SK-N-SH (cell line): ENCODE data around the gene ZNF560. TPM values are rescaled to one million over a fixed set of nuclear protein-coding genes. Genes with fewer than 3 reads are reported as not detected.

Experiments
- CTCF ChIA-PET: fragments of 300-600, 350-600 bp; formaldehyde crosslinking; extraction: SDS; loops from one replicate; lab custom pipeline; 2021; lab: Yijun Ruan, JAX
- POLR2A ChIA-PET: fragments of 350-600 bp; sonication (Branson Sonifier 250); formaldehyde crosslinking; extraction: SDS; loops from one replicate; lab custom pipeline; 2020; ENCODE audit warnings: antibody characterized with exemption, inconsistent platforms; lab: Yijun Ruan, JAX
- DNase-seq: peaks from one replicate; pipeline ENCODE4 v3.0.0; 2012
- H2AFZ ChIP-seq: fragments of 200-600 bp; sonication (generic); 2 replicates; pipeline ENCODE4 v1.8.1; 2016; ENCODE audit warnings: antibody characterized with exemption, mild to moderate bottlenecking, low read depth
- H3F3A ChIP-seq: fragments of 200-600 bp; sonication (generic); replicated peaks from 2 replicates; pipeline ENCODE3; 2016; ENCODE audit warnings: antibody characterized with exemption, mild to moderate bottlenecking; ENCODE audit not compliant: insufficient read depth
- H3K27ac ChIP-seq, 2 experiments: fragments of 200-500 bp in 1 of 2; fragments of 200-600 bp in 1 of 2; sonication (Bioruptor generic) in 1 of 2; sonication (generic), shearing (Covaris generic) in 1 of 2; 2 replicates each; pipeline versions ENCODE4 v1.5.1 to v1.6.1; 2014 to 2016; ENCODE audit warnings: low read depth in 2 of 2, inconsistent platforms in 1 of 2, low read length in 1 of 2, mild to moderate bottlenecking in 1 of 2, mixed read lengths in 1 of 2
- H3K27me3 ChIP-seq: fragments of 200-600 bp; sonication (generic), shearing (Covaris generic); 2 replicates; pipeline ENCODE4 v1.6.1; 2016; ENCODE audit warnings: mixed run types; ENCODE audit not compliant: insufficient read depth
- H3K36me3 ChIP-seq, 2 experiments: fragments of 200-500 bp in 1 of 2; fragments of 200-600 bp in 1 of 2; sonication (Bioruptor generic) in 1 of 2; sonication (generic) in 1 of 2; replicated peaks in 1 of 2; 2 replicates each; pipeline versions ENCODE3 to v1.5.1; 2014 to 2016; ENCODE audit warnings: low read length in 1 of 2, mild to moderate bottlenecking in 1 of 2; ENCODE audit not compliant: insufficient read depth in 2 of 2, control insufficient read depth in 1 of 2
- H3K4me1 ChIP-seq, 2 experiments: fragments of 200-500 bp in 1 of 2; fragments of 200-600 bp in 1 of 2; sonication (Bioruptor generic) in 1 of 2; sonication (generic), shearing (Covaris generic) in 1 of 2; 2 replicates each; pipeline versions ENCODE4 v1.5.1 to v1.6.1; 2014 to 2016; ENCODE audit warnings: low read depth in 1 of 2, low read length in 1 of 2, mixed run types in 1 of 2; ENCODE audit not compliant: insufficient read depth in 2 of 2, control insufficient read depth in 1 of 2
- H3K4me2 ChIP-seq: fragments of 200-600 bp; sonication (generic), shearing (Covaris generic); 2 replicates; pipeline ENCODE4 v1.6.1; 2017; ENCODE audit warnings: mixed run types
- H3K4me3 ChIP-seq, 2 experiments: fragments of 200-500 bp in 1 of 2; fragments of 200-600 bp in 1 of 2; sonication (Bioruptor generic) in 1 of 2; sonication (generic), shearing (Covaris generic) in 1 of 2; 2 replicates each; pipeline versions ENCODE4 v1.5.1 to v1.8.1; 2014 to 2016; ENCODE audit warnings: low read depth in 2 of 2, inconsistent platforms in 1 of 2, low read length in 1 of 2, mild to moderate bottlenecking in 1 of 2, mixed read lengths in 1 of 2, moderate library complexity in 1 of 2
- H3K79me2 ChIP-seq: fragments of 200-600 bp; sonication (generic); 2 replicates; pipeline ENCODE4 v1.8.1; 2017; ENCODE audit warnings: mild to moderate bottlenecking; ENCODE audit not compliant: insufficient read depth
- H3K9ac ChIP-seq: fragments of 200-600 bp; sonication (generic); 2 replicates; pipeline ENCODE4 v1.6.1; 2017; ENCODE audit warnings: mixed run types
- H3K9me2 ChIP-seq: fragments of 200-600 bp; sonication (generic); 2 replicates; pipeline ENCODE4 v1.6.1; 2017; ENCODE audit warnings: mixed run types
- H3K9me3 ChIP-seq: fragments of 200-600 bp; sonication (generic); 2 replicates; pipeline ENCODE4 v1.6.1; 2017; ENCODE audit warnings: mixed run types, mild to moderate bottlenecking, moderate library complexity
- H4K20me1 ChIP-seq: fragments of 200-600 bp; sonication (generic); 2 replicates; pipeline ENCODE4 v1.6.1; 2017; ENCODE audit warnings: mild to moderate bottlenecking, mixed run types; ENCODE audit not compliant: insufficient read depth
- ELF1 ChIP-seq: IDR thresholded peaks from 2 replicates; pipeline ENCODE4 v1.4.0; 2012
- EZH2phosphoT487 ChIP-seq: fragments of 200-600 bp; sonication (generic); IDR thresholded peaks from 2 replicates; pipeline ENCODE4 v1.6.1; 2017; ENCODE audit warnings: low read depth, mixed run types, mild to moderate bottlenecking, antibody characterized with exemption, moderate library complexity, borderline replicate concordance
- FOXJ3 ChIP-seq: sonication (generic); formaldehyde crosslinking; IDR thresholded peaks from 2 replicates; pipeline ENCODE4 v1.5.1; 2020; ENCODE audit warnings: mild to moderate bottlenecking, missing genetic modification reagents
- FOXM1 ChIP-seq: IDR thresholded peaks from 2 replicates; pipeline ENCODE4 v1.4.0; 2012; ENCODE audit warnings: low read depth, mild to moderate bottlenecking
- JUND ChIP-seq: IDR thresholded peaks from 2 replicates; pipeline ENCODE4 v1.4.0; 2012
- MEF2A ChIP-seq: IDR thresholded peaks from 2 replicates; pipeline ENCODE4 v1.4.0; 2012; ENCODE audit warnings: low read depth, borderline replicate concordance
- NFIC ChIP-seq: IDR thresholded peaks from 2 replicates; pipeline ENCODE4 v1.4.0; 2012; ENCODE audit warnings: borderline replicate concordance
- POLR2AphosphoS5 ChIP-seq: IDR thresholded peaks from 2 replicates; pipeline ENCODE4 v1.6.1; 2012; ENCODE audit warnings: low read depth, low read length
- RCOR1 ChIP-seq: fragments of 150-350 bp; IDR thresholded peaks from 2 replicates; pipeline ENCODE4 v1.6.1; 2017; ENCODE audit warnings: antibody characterized with exemption, low read length
- RFX5 ChIP-seq: IDR thresholded peaks from 2 replicates; pipeline ENCODE4 v1.6.1; 2012; ENCODE audit warnings: mild to moderate bottlenecking, improper control_type of control experiment, low read length
- RXRA ChIP-seq: IDR thresholded peaks from 2 replicates; pipeline ENCODE4 v1.4.0; 2012; ENCODE audit warnings: low read depth, mild to moderate bottlenecking, borderline replicate concordance
- SIN3A ChIP-seq: IDR thresholded peaks from 2 replicates; pipeline ENCODE4 v1.6.1; 2012; ENCODE audit warnings: low read depth, mild to moderate bottlenecking, low read length, moderate library complexity, borderline replicate concordance
- SMC3 ChIP-seq: IDR thresholded peaks from 2 replicates; pipeline ENCODE4 v1.6.1; 2012; ENCODE audit warnings: low read depth, low read length, improper control_type of control experiment
- TAF1 ChIP-seq: IDR thresholded peaks from 2 replicates; pipeline ENCODE4 v1.6.1; 2012; ENCODE audit warnings: low read depth, mild to moderate bottlenecking, low read length, moderate library complexity, borderline replicate concordance
- TCF12 ChIP-seq: IDR thresholded peaks from 2 replicates; pipeline ENCODE4 v1.4.0; 2012
- TEAD4 ChIP-seq: IDR thresholded peaks from 2 replicates; pipeline ENCODE4 v1.4.0; 2012; ENCODE audit warnings: mild to moderate bottlenecking, borderline replicate concordance; ENCODE audit not compliant: insufficient read depth
- WGBS: methylation state at CpG from one replicate; pipeline ENCODE4 v1.1.6; 2017; ENCODE audit warnings: low lambda C conversion rate; 5-methylcytosine and 5-hydroxymethylcytosine counted together
- polyA plus RNA-seq, 3 experiments: library from polyadenylated mRNA; depleted of rRNA; stranded (reverse); fragments of >200 nt; gene quantifications; 2 replicates each; pipeline ENCODE4 v1.2.3, GENCODE V29; 2012
- TF ChIP-seq, protein P1 (sequence below): IDR thresholded peaks from 2 replicates; pipeline ENCODE4 v1.4.0; 2012; ENCODE audit warnings: low read depth
- TF ChIP-seq, protein P2 (sequence below): fragments of 150-350 bp; IDR thresholded peaks from 2 replicates; pipeline ENCODE4 v1.6.1; 2017; ENCODE audit warnings: antibody characterized with exemption, low read length, low read depth, borderline replicate concordance
- TF ChIP-seq, protein P3 (sequence below): IDR thresholded peaks from 2 replicates; pipeline ENCODE4 v1.4.0; 2012; ENCODE audit warnings: low read depth, borderline replicate concordance
- TF ChIP-seq, protein P4 (sequence below): fragments of 150-350 bp; IDR thresholded peaks from 2 replicates; pipeline ENCODE4 v1.6.1; 2016; ENCODE audit warnings: mild to moderate bottlenecking, low read depth, low read length
- TF ChIP-seq, protein P5 (sequence below): fragments of 200-600 bp; sonication (generic); IDR thresholded peaks from 2 replicates; pipeline ENCODE4 v1.6.1; 2017; ENCODE audit warnings: antibody characterized with exemption, mild to moderate bottlenecking, moderate library complexity
- TF ChIP-seq, protein P6 (sequence below): IDR thresholded peaks from 2 replicates; pipeline ENCODE4 v1.4.0; 2012; ENCODE audit warnings: low read depth, borderline replicate concordance

The ZNF560 gene
- polyA plus RNA-seq, 1 of the 3 experiments (the other 2 are of a cell fraction), result 0.10 TPM

DNA sequence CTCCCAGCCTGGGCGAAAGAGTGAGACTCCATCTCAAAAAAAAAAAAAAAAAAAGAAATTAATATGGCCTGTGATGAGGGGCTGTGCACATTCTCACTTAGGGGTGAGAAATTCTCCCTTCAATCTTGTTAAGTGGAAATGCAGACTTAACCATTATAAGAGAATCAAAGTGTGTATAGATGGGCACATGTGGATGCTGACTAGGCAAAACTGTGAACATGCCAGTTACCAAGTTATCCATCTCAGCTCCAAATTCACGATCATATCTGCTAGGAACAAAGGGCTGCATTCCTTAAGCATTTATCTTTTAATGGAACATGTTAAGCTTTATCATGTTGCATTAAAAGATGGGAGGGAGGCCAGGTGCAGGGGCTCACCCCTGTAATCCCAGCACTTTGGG lies 4.3 kb downstream of the ZNF560 start:
- POLR2A ChIA-PET, result no interaction called here
- no peak overlapping the region for H3K27ac ChIP-seq
- H4K20me1 ChIP-seq, result no peaks in the 10 kb centered on the region
- no peaks in the 10 kb centered on the region for H3K79me2 ChIP-seq
- 7% methylated on average over 2 of the region's 2 CpGs for WGBS
- no peaks in the 10 kb centered on the region for H3K9me2 ChIP-seq
- H3K27me3 ChIP-seq, result no peaks in the 10 kb centered on the region
- no peaks in the 10 kb centered on the region for H3F3A ChIP-seq
- no peak overlapping the region for H3K9ac ChIP-seq
- TF ChIP-seq TCF12 (no peak), FOXJ3 (CRISPR knock-in tag) (no peak), RFX5 (no peak), JUND (no peak), RXRA (no peak), FOXM1 (no peak), RCOR1 (no peak)
- TF ChIP-seq, protein P1, sequence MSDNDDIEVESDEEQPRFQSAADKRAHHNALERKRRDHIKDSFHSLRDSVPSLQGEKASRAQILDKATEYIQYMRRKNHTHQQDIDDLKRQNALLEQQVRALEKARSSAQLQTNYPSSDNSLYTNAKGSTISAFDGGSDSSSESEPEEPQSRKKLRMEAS, result no peak
- TF ChIP-seq, protein P2, sequence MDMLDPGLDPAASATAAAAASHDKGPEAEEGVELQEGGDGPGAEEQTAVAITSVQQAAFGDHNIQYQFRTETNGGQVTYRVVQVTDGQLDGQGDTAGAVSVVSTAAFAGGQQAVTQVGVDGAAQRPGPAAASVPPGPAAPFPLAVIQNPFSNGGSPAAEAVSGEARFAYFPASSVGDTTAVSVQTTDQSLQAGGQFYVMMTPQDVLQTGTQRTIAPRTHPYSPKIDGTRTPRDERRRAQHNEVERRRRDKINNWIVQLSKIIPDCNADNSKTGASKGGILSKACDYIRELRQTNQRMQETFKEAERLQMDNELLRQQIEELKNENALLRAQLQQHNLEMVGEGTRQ, result no peak
- TF ChIP-seq, all 33 proteins: peak for 0
- H3K4me3 ChIP-seq, result no peak overlapping the region
- no peaks in the 10 kb centered on the region for H3K36me3 ChIP-seq
- no peak overlapping the region for H3K4me2 ChIP-seq
- H3K9me3 ChIP-seq, result no peaks in the 10 kb centered on the region
- no peaks in the 10 kb centered on the region for H3K4me1 ChIP-seq
- no peak overlapping the region for H2AFZ ChIP-seq
- CTCF ChIA-PET, result no interaction called here
- no peak for DNase-seq

DNA sequence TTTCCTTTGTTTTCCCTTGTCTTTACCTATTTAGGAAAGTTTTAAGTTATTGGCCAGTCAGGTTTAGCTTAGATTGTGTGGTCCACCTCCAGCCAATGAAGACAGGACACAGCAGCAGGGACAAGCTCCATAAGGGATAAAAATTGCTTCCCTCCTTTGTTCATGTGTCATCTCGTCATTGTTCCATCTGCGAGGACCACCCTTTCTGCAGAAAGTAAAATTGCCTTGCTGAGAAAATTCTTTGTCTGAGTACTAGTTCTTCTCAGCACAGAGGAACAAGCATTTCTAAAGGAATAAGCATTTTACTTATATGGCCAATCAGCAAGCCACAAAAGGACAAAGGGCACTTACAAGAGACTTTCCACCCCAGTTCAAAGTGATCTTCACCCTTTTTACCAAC lies 11.4 kb downstream of the ZNF560 start:
- no peaks in the 10 kb centered on the region for H3K4me1 ChIP-seq
- DNase-seq, result no peak
- TF ChIP-seq, protein P3, sequence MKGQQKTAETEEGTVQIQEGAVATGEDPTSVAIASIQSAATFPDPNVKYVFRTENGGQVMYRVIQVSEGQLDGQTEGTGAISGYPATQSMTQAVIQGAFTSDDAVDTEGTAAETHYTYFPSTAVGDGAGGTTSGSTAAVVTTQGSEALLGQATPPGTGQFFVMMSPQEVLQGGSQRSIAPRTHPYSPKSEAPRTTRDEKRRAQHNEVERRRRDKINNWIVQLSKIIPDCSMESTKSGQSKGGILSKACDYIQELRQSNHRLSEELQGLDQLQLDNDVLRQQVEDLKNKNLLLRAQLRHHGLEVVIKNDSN, result no peak
- no peak for TF ChIP-seq ELF1
- no peak for TF ChIP-seq RFX5
- TF ChIP-seq TEAD4, result no peak
- TF ChIP-seq, protein P4, sequence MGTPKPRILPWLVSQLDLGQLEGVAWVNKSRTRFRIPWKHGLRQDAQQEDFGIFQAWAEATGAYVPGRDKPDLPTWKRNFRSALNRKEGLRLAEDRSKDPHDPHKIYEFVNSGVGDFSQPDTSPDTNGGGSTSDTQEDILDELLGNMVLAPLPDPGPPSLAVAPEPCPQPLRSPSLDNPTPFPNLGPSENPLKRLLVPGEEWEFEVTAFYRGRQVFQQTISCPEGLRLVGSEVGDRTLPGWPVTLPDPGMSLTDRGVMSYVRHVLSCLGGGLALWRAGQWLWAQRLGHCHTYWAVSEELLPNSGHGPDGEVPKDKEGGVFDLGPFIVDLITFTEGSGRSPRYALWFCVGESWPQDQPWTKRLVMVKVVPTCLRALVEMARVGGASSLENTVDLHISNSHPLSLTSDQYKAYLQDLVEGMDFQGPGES, result no peak
- no peak for TF ChIP-seq FOXJ3 (CRISPR knock-in tag)
- no peak for TF ChIP-seq FOXM1
- TF ChIP-seq RCOR1, result no peak
- no peak for TF ChIP-seq SIN3A
- TF ChIP-seq EZH2phosphoT487, result no peak
- no peak for TF ChIP-seq MEF2A
- TF ChIP-seq TAF1, result no peak
- TF ChIP-seq NFIC, result no peak
- TF ChIP-seq SMC3, result no peak
- TF ChIP-seq POLR2AphosphoS5, result no peak
- TF ChIP-seq, protein P5, sequence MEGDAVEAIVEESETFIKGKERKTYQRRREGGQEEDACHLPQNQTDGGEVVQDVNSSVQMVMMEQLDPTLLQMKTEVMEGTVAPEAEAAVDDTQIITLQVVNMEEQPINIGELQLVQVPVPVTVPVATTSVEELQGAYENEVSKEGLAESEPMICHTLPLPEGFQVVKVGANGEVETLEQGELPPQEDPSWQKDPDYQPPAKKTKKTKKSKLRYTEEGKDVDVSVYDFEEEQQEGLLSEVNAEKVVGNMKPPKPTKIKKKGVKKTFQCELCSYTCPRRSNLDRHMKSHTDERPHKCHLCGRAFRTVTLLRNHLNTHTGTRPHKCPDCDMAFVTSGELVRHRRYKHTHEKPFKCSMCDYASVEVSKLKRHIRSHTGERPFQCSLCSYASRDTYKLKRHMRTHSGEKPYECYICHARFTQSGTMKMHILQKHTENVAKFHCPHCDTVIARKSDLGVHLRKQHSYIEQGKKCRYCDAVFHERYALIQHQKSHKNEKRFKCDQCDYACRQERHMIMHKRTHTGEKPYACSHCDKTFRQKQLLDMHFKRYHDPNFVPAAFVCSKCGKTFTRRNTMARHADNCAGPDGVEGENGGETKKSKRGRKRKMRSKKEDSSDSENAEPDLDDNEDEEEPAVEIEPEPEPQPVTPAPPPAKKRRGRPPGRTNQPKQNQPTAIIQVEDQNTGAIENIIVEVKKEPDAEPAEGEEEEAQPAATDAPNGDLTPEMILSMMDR, result no peak
- TF ChIP-seq, protein P6, sequence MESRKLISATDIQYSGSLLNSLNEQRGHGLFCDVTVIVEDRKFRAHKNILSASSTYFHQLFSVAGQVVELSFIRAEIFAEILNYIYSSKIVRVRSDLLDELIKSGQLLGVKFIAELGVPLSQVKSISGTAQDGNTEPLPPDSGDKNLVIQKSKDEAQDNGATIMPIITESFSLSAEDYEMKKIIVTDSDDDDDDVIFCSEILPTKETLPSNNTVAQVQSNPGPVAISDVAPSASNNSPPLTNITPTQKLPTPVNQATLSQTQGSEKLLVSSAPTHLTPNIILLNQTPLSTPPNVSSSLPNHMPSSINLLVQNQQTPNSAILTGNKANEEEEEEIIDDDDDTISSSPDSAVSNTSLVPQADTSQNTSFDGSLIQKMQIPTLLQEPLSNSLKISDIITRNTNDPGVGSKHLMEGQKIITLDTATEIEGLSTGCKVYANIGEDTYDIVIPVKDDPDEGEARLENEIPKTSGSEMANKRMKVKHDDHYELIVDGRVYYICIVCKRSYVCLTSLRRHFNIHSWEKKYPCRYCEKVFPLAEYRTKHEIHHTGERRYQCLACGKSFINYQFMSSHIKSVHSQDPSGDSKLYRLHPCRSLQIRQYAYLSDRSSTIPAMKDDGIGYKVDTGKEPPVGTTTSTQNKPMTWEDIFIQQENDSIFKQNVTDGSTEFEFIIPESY, result no peak

More for the DNA sequence above, 11.4 kb downstream of the ZNF560 start:
- Histone ChIP-seq H2AFZ (no peak overlapping the region), H3K4me2 (no peak overlapping the region), H3K4me3 (no peak overlapping the region), H3K79me2 (no peaks in the 10 kb centered on the region), H3F3A (no peaks in the 10 kb centered on the region), H3K36me3 (no peaks in the 10 kb centered on the region), H4K20me1 (no peaks in the 10 kb centered on the region), H3K27ac (no peak overlapping the region), H3K9ac (no peak overlapping the region), H3K9me2 (no peaks in the 10 kb centered on the region), H3K27me3 (no peaks in the 10 kb centered on the region), H3K9me3 (no peaks in the 10 kb centered on the region; the same call in 1 of the 2 replicates)
- 14% methylated on average over 2 of the region's 2 CpGs for WGBS
- ChIA-PET CTCF (no interaction called here), POLR2A (no interaction called here)
